Neural progenitor cell (in vitro differentiated cells): ENCODE data around the gene NUP210.

Experiments
- EZH2 ChIP-seq: fragments of 200-600 bp; sonication (generic); IDR thresholded peaks from 2 replicates; pipeline ENCODE4 v1.6.1; 2017; ENCODE audit warnings: antibody characterized with exemption, mild to moderate bottlenecking, moderate library complexity
- TF ChIP-seq, protein P1 (sequence below): fragments of 200-600 bp; sonication (generic); IDR thresholded peaks from 2 replicates; pipeline ENCODE4 v1.5.1; 2017; ENCODE audit warnings: antibody characterized with exemption, mild to moderate bottlenecking

DNA sequence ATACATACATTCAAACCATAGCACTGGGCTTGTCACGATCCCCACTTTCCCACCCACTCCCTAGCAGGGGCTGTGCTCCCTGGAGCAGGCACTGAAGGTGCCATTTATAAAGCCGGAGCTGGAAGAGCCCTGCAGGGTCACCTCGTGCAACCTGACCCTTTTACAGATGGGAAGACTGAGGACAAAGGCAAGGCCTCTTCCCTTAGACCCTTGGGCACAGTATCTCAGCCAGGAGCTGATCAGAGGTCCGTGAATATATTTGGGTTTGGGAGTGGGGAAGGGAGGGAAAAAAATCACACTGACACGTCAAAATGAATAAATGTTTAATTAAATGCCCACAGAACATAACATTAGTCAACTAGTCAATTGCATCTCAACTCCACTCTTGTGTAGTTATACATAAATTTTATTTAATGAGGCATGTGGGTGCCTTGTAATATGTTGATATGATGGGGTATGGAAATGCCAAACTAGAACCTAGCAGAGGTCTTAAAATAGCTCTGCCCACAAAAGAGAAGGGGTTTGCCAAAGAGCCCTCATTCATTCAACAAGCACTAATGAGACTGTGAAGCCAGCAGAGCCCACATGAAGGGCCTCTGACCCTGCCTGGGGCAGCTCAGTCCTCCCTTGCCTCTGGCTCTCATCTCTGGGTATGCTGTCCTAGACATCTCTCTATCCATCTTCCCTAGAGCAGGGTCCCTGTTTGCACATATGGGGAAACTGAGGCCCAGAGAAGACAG, 119.4 kb downstream of the NUP210 start:
- TF ChIP-seq, protein P1, sequence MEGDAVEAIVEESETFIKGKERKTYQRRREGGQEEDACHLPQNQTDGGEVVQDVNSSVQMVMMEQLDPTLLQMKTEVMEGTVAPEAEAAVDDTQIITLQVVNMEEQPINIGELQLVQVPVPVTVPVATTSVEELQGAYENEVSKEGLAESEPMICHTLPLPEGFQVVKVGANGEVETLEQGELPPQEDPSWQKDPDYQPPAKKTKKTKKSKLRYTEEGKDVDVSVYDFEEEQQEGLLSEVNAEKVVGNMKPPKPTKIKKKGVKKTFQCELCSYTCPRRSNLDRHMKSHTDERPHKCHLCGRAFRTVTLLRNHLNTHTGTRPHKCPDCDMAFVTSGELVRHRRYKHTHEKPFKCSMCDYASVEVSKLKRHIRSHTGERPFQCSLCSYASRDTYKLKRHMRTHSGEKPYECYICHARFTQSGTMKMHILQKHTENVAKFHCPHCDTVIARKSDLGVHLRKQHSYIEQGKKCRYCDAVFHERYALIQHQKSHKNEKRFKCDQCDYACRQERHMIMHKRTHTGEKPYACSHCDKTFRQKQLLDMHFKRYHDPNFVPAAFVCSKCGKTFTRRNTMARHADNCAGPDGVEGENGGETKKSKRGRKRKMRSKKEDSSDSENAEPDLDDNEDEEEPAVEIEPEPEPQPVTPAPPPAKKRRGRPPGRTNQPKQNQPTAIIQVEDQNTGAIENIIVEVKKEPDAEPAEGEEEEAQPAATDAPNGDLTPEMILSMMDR = no peak
- TF ChIP-seq EZH2 = no peak
